Epithelial cell of proximal tubule (primary cell): Measurements from ENCODE around the gene KHDRBS1. TPM values are rescaled to one million over a fixed set of nuclear protein-coding genes. Genes with fewer than 3 reads are reported as not detected.

Source experiments
- DNase-seq: peaks from one replicate; pipeline ENCODE4 v3.0.0-alpha.2; 2011; ENCODE audit warnings: low read depth
- H3K4me3 ChIP-seq: 2 replicates; pipeline ENCODE4 v1.5.1; 2011; ENCODE audit warnings: low read depth, mild to moderate bottlenecking, low read length
- CTCF ChIP-seq: conservative IDR thresholded peaks from 2 replicates; pipeline ENCODE4 v1.5.1; 2012; ENCODE audit warnings: low read depth, mild to moderate bottlenecking, low read length
- total RNA-seq: library from RNA; depleted of rRNA; stranded (reverse); fragments of >200 nt; gene quantifications from 2 replicates; pipeline ENCODE4 v1.2.3, GENCODE V29; 2015

Gene KHDRBS1
- 69.6 and 139 TPM in 2 replicates for total RNA-seq

- DNase-seq: peak; percentile 63
- no peak for TF ChIP-seq CTCF
- H3K4me3 ChIP-seq: peak within 1 kb of the TSS; percentile 81
Observed at GRCh38 chr1:32013386-32014198, at the start of gene KHDRBS1. Gene KHDRBS1, plus strand, starts transcription at chr1:32013868. Its CDS starts 128 bp downstream, at chr1:32013996.

GRCh38 chr1:31970873-31971272 lies 42.8 kb upstream of the KHDRBS1 start:
- TF ChIP-seq CTCF: no peak
- no peak for DNase-seq
- H3K4me3 ChIP-seq: no peak overlapping the region

GRCh38 chr1:31976401-31976800 lies 37.3 kb upstream of the KHDRBS1 start:
- TF ChIP-seq CTCF: no peak
- H3K4me3 ChIP-seq: no peak overlapping the region
- no peak for DNase-seq

GRCh38 chr1:31977385-31978131 lies 36.1 kb upstream of the KHDRBS1 start:
- H3K4me3 ChIP-seq: no peak overlapping the region
- peak; percentile 44 for TF ChIP-seq CTCF
- no peak for DNase-seq

- no peak for DNase-seq
- no peak for TF ChIP-seq CTCF
- no peak overlapping the region for H3K4me3 ChIP-seq
Observed at GRCh38 chr1:31978843-31979400, 34.7 kb upstream of the KHDRBS1 start.

- DNase-seq: no peak
- no peak for TF ChIP-seq CTCF
- H3K4me3 ChIP-seq: no peak overlapping the region
Observed at GRCh38 chr1:31980835-31981455, 32.7 kb upstream of the KHDRBS1 start.
